ENCODE data around the gene OXSR1.

- TF ChIP-seq, protein P1, sequence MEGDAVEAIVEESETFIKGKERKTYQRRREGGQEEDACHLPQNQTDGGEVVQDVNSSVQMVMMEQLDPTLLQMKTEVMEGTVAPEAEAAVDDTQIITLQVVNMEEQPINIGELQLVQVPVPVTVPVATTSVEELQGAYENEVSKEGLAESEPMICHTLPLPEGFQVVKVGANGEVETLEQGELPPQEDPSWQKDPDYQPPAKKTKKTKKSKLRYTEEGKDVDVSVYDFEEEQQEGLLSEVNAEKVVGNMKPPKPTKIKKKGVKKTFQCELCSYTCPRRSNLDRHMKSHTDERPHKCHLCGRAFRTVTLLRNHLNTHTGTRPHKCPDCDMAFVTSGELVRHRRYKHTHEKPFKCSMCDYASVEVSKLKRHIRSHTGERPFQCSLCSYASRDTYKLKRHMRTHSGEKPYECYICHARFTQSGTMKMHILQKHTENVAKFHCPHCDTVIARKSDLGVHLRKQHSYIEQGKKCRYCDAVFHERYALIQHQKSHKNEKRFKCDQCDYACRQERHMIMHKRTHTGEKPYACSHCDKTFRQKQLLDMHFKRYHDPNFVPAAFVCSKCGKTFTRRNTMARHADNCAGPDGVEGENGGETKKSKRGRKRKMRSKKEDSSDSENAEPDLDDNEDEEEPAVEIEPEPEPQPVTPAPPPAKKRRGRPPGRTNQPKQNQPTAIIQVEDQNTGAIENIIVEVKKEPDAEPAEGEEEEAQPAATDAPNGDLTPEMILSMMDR (conservative IDR thresholded peaks at IDR 0.05; ENCODE audit: low read depth in 2 of 2) = no peak
- TF ChIP-seq, protein P2, sequence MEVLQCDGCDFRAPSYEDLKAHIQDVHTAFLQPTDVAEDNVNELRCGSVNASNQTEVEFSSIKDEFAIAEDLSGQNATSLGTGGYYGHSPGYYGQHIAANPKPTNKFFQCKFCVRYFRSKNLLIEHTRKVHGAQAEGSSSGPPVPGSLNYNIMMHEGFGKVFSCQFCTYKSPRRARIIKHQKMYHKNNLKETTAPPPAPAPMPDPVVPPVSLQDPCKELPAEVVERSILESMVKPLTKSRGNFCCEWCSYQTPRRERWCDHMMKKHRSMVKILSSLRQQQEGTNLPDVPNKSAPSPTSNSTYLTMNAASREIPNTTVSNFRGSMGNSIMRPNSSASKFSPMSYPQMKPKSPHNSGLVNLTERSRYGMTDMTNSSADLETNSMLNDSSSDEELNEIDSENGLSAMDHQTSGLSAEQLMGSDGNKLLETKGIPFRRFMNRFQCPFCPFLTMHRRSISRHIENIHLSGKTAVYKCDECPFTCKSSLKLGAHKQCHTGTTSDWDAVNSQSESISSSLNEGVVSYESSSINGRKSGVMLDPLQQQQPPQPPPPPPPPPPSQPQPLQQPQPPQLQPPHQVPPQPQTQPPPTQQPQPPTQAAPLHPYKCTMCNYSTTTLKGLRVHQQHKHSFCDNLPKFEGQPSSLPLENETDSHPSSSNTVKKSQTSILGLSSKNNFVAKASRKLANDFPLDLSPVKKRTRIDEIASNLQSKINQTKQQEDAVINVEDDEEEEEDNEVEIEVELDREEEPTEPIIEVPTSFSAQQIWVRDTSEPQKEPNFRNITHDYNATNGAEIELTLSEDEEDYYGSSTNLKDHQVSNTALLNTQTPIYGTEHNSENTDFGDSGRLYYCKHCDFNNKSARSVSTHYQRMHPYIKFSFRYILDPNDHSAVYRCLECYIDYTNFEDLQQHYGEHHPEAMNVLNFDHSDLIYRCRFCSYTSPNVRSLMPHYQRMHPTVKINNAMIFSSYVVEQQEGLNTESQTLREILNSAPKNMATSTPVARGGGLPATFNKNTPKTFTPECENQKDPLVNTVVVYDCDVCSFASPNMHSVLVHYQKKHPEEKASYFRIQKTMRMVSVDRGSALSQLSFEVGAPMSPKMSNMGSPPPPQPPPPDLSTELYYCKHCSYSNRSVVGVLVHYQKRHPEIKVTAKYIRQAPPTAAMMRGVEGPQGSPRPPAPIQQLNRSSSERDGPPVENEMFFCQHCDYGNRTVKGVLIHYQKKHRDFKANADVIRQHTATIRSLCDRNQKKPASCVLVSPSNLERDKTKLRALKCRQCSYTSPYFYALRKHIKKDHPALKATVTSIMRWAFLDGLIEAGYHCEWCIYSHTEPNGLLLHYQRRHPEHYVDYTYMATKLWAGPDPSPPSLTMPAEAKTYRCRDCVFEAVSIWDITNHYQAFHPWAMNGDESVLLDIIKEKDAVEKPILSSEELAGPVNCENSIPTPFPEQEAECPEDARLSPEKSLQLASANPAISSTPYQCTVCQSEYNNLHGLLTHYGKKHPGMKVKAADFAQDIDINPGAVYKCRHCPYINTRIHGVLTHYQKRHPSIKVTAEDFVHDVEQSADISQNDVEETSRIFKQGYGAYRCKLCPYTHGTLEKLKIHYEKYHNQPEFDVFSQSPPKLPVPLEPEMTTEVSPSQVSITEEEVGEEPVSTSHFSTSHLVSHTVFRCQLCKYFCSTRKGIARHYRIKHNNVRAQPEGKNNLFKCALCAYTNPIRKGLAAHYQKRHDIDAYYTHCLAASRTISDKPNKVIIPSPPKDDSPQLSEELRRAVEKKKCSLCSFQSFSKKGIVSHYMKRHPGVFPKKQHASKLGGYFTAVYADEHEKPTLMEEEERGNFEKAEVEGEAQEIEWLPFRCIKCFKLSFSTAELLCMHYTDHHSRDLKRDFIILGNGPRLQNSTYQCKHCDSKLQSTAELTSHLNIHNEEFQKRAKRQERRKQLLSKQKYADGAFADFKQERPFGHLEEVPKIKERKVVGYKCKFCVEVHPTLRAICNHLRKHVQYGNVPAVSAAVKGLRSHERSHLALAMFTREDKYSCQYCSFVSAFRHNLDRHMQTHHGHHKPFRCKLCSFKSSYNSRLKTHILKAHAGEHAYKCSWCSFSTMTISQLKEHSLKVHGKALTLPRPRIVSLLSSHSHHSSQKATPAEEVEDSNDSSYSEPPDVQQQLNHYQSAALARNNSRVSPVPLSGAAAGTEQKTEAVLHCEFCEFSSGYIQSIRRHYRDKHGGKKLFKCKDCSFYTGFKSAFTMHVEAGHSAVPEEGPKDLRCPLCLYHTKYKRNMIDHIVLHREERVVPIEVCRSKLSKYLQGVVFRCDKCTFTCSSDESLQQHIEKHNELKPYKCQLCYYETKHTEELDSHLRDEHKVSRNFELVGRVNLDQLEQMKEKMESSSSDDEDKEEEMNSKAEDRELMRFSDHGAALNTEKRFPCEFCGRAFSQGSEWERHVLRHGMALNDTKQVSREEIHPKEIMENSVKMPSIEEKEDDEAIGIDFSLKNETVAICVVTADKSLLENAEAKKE (CRISPR knock-in tag; IDR thresholded peaks at IDR 0.05) = no peak
- TF ChIP-seq STAT1 (IDR thresholded peaks at IDR 0.05; ENCODE audit: unreplicated experiment) = no peak
- no peak for TF ChIP-seq EZH2 (IDR thresholded peaks at IDR 0.05; ENCODE audit: low read depth, unreplicated experiment)
Measured at GRCh38 chr3:38118421-38119247, 46.7 kb upstream of the OXSR1 start.
